Brain microvascular endothelial cell (primary cell): Measurements from ENCODE around the gene CAMTA1.

Experiments used
- DNase-seq: peaks from one replicate; pipeline ENCODE4 v3.0.0-alpha.2; 2020
- H3K27ac ChIP-seq: fragments of 250-450 bp; sonication (Bioruptor Pico); 2 replicates; pipeline ENCODE4 v1.5.1; 2020; ENCODE audit warnings: mild to moderate bottlenecking, moderate library complexity
- H3K27me3 ChIP-seq: fragments of 250-450 bp; sonication (Bioruptor Pico); replicated peaks from 2 replicates; pipeline ENCODE4 v1.5.1; 2020; ENCODE audit warnings: mild to moderate bottlenecking
- H3K36me3 ChIP-seq: fragments of 250-450 bp; sonication (Bioruptor Pico); replicated peaks from 2 replicates; pipeline ENCODE4 v1.5.1; 2020; ENCODE audit warnings: mild to moderate bottlenecking
- H3K4me3 ChIP-seq: 2 replicates; pipeline ENCODE4 v1.5.1; 2011; ENCODE audit warnings: low read depth, mild to moderate bottlenecking, control low read depth, low read length, moderate library complexity
- CTCF ChIP-seq: IDR thresholded peaks from 2 replicates; pipeline ENCODE4 v1.5.1; 2011; ENCODE audit warnings: low read depth, mild to moderate bottlenecking, moderate library complexity, low read length, control low read depth, inconsistent platforms; ENCODE audit errors: missing control alignments
- in situ Hi-C: cut with HindIII; loops from 2 replicates; pipeline ENCODE4 v1.10.0; 2017; ENCODE audit warnings: low sequenced_read_pairs, low pct_ligation_motif_present

CAMTA1 gene

GRCh38 chr1:6944434-6944833, 159.2 kb downstream of the CAMTA1 start:
- H3K36me3 ChIP-seq, result no peaks in the 10 kb centered on the region
- no peak overlapping the region for H3K4me3 ChIP-seq
- TF ChIP-seq CTCF, result no peak
- no peak for DNase-seq
- in situ Hi-C loops, result no loop called here
- H3K27ac ChIP-seq, result no peak overlapping the region
- no peaks in the 10 kb centered on the region for H3K27me3 ChIP-seq

- TF ChIP-seq CTCF, result no peak
- in situ Hi-C loops, result no loop called here
- DNase-seq, result no peak
- Histone ChIP-seq H3K36me3 (no peaks in the 10 kb centered on the region), H3K4me3 (no peak overlapping the region), H3K27ac (no peak overlapping the region), H3K27me3 (no peaks in the 10 kb centered on the region)
Measured at GRCh38 chr1:6947952-6948351, 162.7 kb downstream of the CAMTA1 start.

GRCh38 chr1:6948416-6948815, 163.2 kb downstream of the CAMTA1 start:
- Histone ChIP-seq H3K27me3 (no peaks in the 10 kb centered on the region), H3K27ac (no peak overlapping the region), H3K4me3 (no peak overlapping the region), H3K36me3 (no peaks in the 10 kb centered on the region)
- TF ChIP-seq CTCF, result no peak
- in situ Hi-C loops, result no loop called here
- no peak for DNase-seq

GRCh38 chr1:6948861-6949260, 163.6 kb downstream of the CAMTA1 start:
- DNase-seq, result no peak
- H3K27me3 ChIP-seq, result no peaks in the 10 kb centered on the region
- in situ Hi-C loops, result no loop called here
- no peak overlapping the region for H3K4me3 ChIP-seq
- H3K27ac ChIP-seq, result no peak overlapping the region
- TF ChIP-seq CTCF, result no peak
- no peaks in the 10 kb centered on the region for H3K36me3 ChIP-seq

GRCh38 chr1:6950001-6950765, 164.9 kb downstream of the CAMTA1 start:
- no peak for DNase-seq
- Histone ChIP-seq H3K36me3 (no peaks in the 10 kb centered on the region), H3K27me3 (no peaks in the 10 kb centered on the region), H3K27ac (no peak overlapping the region), H3K4me3 (no peak overlapping the region)
- TF ChIP-seq CTCF, result no peak
- in situ Hi-C loops, result no loop called here

- no peak for TF ChIP-seq CTCF
- in situ Hi-C loops, result no loop called here
- Histone ChIP-seq H3K4me3 (no peak overlapping the region), H3K27me3 (peaks cover 2% of the 10 kb centered on the region), H3K27ac (no peak overlapping the region), H3K36me3 (no peaks in the 10 kb centered on the region)
- no peak for DNase-seq
Measured at GRCh38 chr1:6951536-6951935, 166.3 kb downstream of the CAMTA1 start.
